Neural progenitor cell (in vitro differentiated cells): Measurements from ENCODE around the gene TPSD1.

ENCODE experiments used
- CTCF ChIP-seq: fragments of 200-600 bp; sonication (generic); IDR thresholded peaks from 2 replicates; pipeline ENCODE4 v1.5.1; 2017; ENCODE audit warnings: antibody characterized with exemption, mild to moderate bottlenecking
- EZH2 ChIP-seq: fragments of 200-600 bp; sonication (generic); IDR thresholded peaks from 2 replicates; pipeline ENCODE4 v1.6.1; 2017; ENCODE audit warnings: antibody characterized with exemption, mild to moderate bottlenecking, moderate library complexity
- EZH2phosphoT487 ChIP-seq: fragments of 200-600 bp; sonication (generic); IDR thresholded peaks from 2 replicates; pipeline ENCODE4 v1.6.1; 2017; ENCODE audit warnings: antibody characterized with exemption

- TF ChIP-seq CTCF: no peak
- TF ChIP-seq EZH2: no peak
- no peak for TF ChIP-seq EZH2phosphoT487
These were observed 30.8 kb upstream of the TPSD1 start, which contains the start of gene TPSG1 for GRCh38 chr16:1225051-1225451.
